ENCODE data around the gene FBXL7. TPM values are rescaled to one million over a fixed set of nuclear protein-coding genes. Genes with fewer than 3 reads are reported as not detected.

Gene FBXL7
- total and polyA plus RNA-seq, 2 of the 8 experiments (the other 6 are each of a cell fraction or from before 2014, with no cell fraction given), result 17.7 to 17.8 TPM

DNA sequence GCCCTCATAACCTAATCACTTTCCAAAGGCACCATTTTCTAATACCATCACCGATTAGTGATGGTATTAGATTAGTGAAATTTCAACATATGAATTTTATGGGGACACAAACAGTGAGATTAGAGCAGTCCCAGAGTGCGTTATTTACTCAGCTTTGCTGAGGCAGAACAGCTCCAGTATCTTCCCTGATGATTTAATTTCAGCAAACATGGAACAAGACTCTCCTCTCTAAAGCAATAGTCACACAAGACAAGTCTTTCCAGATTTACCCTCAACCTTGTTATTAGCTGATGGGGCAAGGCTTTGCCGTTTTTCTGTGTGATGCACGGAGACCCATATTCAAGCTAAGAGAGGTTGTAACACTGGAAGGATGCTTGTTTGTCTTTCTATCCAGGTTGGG, 333.4 kb downstream of the FBXL7 start (continued):
- TF ChIP-seq CBX5 (IDR thresholded peaks at IDR 0.05; ENCODE audit: low read depth, low read length), result no peak
- no peak for TF ChIP-seq SUZ12 (IDR thresholded peaks at IDR 0.05; ENCODE audit: low read length)
- no peak for TF ChIP-seq SRF (IDR thresholded peaks at IDR 0.05; ENCODE audit: low read depth, low read length)

Data from H1 (cell line).